GM21528 (cell line): ENCODE data around the gene SLC48A1.

Experiments
- ATAC-seq: cut with Tn5 transposase; IDR thresholded peaks from one replicate; pipeline ENCODE4 v1.9.1; 2021; ENCODE audit warnings: mild to moderate bottlenecking, moderate library complexity; ENCODE audit not compliant: unreplicated experiment, low FRiP score

Gene SLC48A1

GRCh38 chr12:47789141-47789540 lies 16.1 kb downstream of the SLC48A1 start:
- ATAC-seq = no peak

GRCh38 chr12:47789712-47790489 lies 16.9 kb downstream of the SLC48A1 start:
- no peak for ATAC-seq

GRCh38 chr12:47790676-47791350 lies 17.8 kb downstream of the SLC48A1 start:
- ATAC-seq = no peak

- no peak for ATAC-seq
These were observed 18.3 kb downstream of the SLC48A1 start for GRCh38 chr12:47791351-47791746.

- ATAC-seq = no peak
These were observed 18.8 kb downstream of the SLC48A1 start for GRCh38 chr12:47791874-47792273.

- ATAC-seq = no peak
These were observed 20.1 kb downstream of the SLC48A1 start for GRCh38 chr12:47793015-47793681.

GRCh38 chr12:47794679-47795078 lies 21.6 kb downstream of the SLC48A1 start:
- no peak for ATAC-seq

GRCh38 chr12:47795121-47795813 lies 22.2 kb downstream of the SLC48A1 start:
- ATAC-seq = no peak

GRCh38 chr12:47795814-47796411 lies 22.9 kb downstream of the SLC48A1 start:
- ATAC-seq = no peak

- no peak for ATAC-seq
These were observed 24.4 kb downstream of the SLC48A1 start for GRCh38 chr12:47797441-47797840.

GRCh38 chr12:47798382-47798948 lies 25.4 kb downstream of the SLC48A1 start:
- ATAC-seq = no peak

- no peak for ATAC-seq
These were observed 26.4 kb downstream of the SLC48A1 start for GRCh38 chr12:47799357-47799955.

- no peak for ATAC-seq
These were observed 27.5 kb downstream of the SLC48A1 start for GRCh38 chr12:47800582-47800981.

GRCh38 chr12:47801170-47801903 lies 28.3 kb downstream of the SLC48A1 start:
- ATAC-seq = no peak

GRCh38 chr12:47801904-47802246 lies 28.8 kb downstream of the SLC48A1 start:
- ATAC-seq = no peak

- no peak for ATAC-seq
These were observed 29.3 kb downstream of the SLC48A1 start for GRCh38 chr12:47802312-47802711.

GRCh38 chr12:47803191-47803875 lies 30.3 kb downstream of the SLC48A1 start:
- ATAC-seq = no peak

- no peak for ATAC-seq
These were observed 31.1 kb downstream of the SLC48A1 start for GRCh38 chr12:47804171-47804570.

- ATAC-seq = no peak
These were observed 32.4 kb downstream of the SLC48A1 start for GRCh38 chr12:47805417-47805816.
